DND-41 (cell line): ENCODE measurements around the gene BYSL.
A peak's percentile ranks its signal among the peaks of the same experiment; 100 is the strongest.

ENCODE experiments used
- ATAC-seq: fragments of 200-7000 bp; cut with Tn5 transposase; 3 replicates; pipeline ENCODE4 v1.9.1; 2021; ENCODE audit warnings: low read depth; ENCODE audit not compliant: insufficient read depth
- DNase-seq: peaks from one replicate; pipeline ENCODE4 v3.0.0-alpha.2; 2020
- H2AFZ ChIP-seq: 2 replicates; pipeline ENCODE4 v1.6.0; 2012; ENCODE audit warnings: low read depth, low read length
- H3K27ac ChIP-seq: 2 replicates; pipeline ENCODE4 v1.5.1; 2012; ENCODE audit warnings: low read length, inconsistent platforms
- H3K27me3 ChIP-seq: fragments of 200-600 bp; sonication (generic); 2 replicates; pipeline ENCODE4 v1.6.0; 2012; ENCODE audit warnings: low read length, mild to moderate bottlenecking, inconsistent platforms; ENCODE audit not compliant: insufficient read depth, poor library complexity
- H3K36me3 ChIP-seq: 2 replicates; pipeline ENCODE4 v1.5.1; 2012; ENCODE audit warnings: low read length, inconsistent platforms; ENCODE audit not compliant: insufficient read depth
- H3K4me1 ChIP-seq: 2 replicates; pipeline ENCODE4 v1.5.1; 2012; ENCODE audit warnings: mild to moderate bottlenecking, low read length; ENCODE audit not compliant: insufficient read depth
- H3K4me2 ChIP-seq: 2 replicates; pipeline ENCODE4 v1.6.0; 2012; ENCODE audit warnings: mild to moderate bottlenecking, moderate library complexity, low read length, inconsistent platforms; ENCODE audit not compliant: insufficient read depth
- H3K4me3 ChIP-seq, 2 experiments: fragments of 200-600 bp in 1 of 2; shearing (Covaris generic) in 1 of 2; 2 replicates each; pipeline ENCODE4 v1.5.1; 2012 to 2016; ENCODE audit warnings: inconsistent platforms in 2 of 2, low read length in 2 of 2, mild to moderate bottlenecking in 2 of 2, low read depth in 1 of 2, moderate library complexity in 1 of 2
- H3K79me2 ChIP-seq: 2 replicates; pipeline ENCODE4 v1.6.0; 2012; ENCODE audit warnings: low read length, inconsistent platforms; ENCODE audit not compliant: insufficient read depth
- H3K9ac ChIP-seq: 2 replicates; pipeline ENCODE4 v1.6.0; 2012; ENCODE audit warnings: low read depth, mild to moderate bottlenecking, inconsistent platforms, low read length, moderate library complexity
- H3K9me3 ChIP-seq: 2 replicates; pipeline ENCODE4 v1.5.1; 2012; ENCODE audit warnings: low read length, moderate library complexity, mild to moderate bottlenecking, inconsistent platforms; ENCODE audit not compliant: insufficient read depth, severe bottlenecking
- H4K20me1 ChIP-seq: 2 replicates; pipeline ENCODE4 v1.6.0; 2012; ENCODE audit warnings: low read length; ENCODE audit not compliant: insufficient read depth
- EZH2 ChIP-seq: IDR thresholded peaks from 3 replicates; pipeline ENCODE4 v1.6.1; 2012; ENCODE audit warnings: borderline replicate concordance, low read depth, mild to moderate bottlenecking, moderate library complexity, low read length, inconsistent platforms; ENCODE audit not compliant: severe bottlenecking
- TF ChIP-seq, protein P1 (sequence below): IDR thresholded peaks from 2 replicates; pipeline ENCODE4 v1.5.1; 2012; ENCODE audit warnings: borderline replicate concordance, low read length, moderate library complexity, mild to moderate bottlenecking; ENCODE audit not compliant: poor library complexity, severe bottlenecking; ENCODE audit errors: extremely low read depth

Gene BYSL

DNA sequence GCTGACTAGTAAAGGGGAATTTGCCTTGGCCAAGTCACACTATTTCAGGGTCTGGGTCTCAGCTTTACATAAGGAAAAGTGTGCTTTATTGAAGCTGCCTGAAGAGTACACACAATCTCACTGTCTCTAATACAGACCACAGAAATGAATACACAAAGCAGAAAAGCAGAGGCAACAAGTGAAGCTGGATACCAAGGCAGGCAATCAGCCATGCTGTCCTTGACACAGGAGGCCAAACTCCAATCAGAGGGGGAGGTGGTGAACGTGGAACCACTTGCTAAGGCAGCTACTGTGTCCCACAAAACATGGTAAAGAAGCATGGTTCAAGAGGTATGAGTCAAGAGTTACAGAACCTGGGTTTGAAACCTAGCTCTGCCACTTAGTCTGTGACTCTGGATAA is 42.1 kb downstream of the BYSL start:
- no peak overlapping the region for H3K4me2 ChIP-seq
- H2AFZ ChIP-seq: no peak overlapping the region
- H3K9ac ChIP-seq: no peak overlapping the region
- H3K36me3 ChIP-seq: peaks cover 5% of the 10 kb centered on the region; the same call in 1 of the 2 replicates
- 0 out of 2 replicates have a peak overlapping the region, but pooled peaks have one; percentile 11 for H3K27ac ChIP-seq
- no peaks in the 10 kb centered on the region for H3K4me1 ChIP-seq
- DNase-seq (no peak), ATAC-seq (no peak)
- no peak overlapping the region for H3K4me3 ChIP-seq
- H4K20me1 ChIP-seq: no peaks in the 10 kb centered on the region
- H3K79me2 ChIP-seq: peaks cover 7% of the 10 kb centered on the region; the same call in 1 of the 2 replicates
- H3K27me3 ChIP-seq: no peaks in the 10 kb centered on the region
- H3K9me3 ChIP-seq: no peaks in the 10 kb centered on the region
- TF ChIP-seq, protein P1, sequence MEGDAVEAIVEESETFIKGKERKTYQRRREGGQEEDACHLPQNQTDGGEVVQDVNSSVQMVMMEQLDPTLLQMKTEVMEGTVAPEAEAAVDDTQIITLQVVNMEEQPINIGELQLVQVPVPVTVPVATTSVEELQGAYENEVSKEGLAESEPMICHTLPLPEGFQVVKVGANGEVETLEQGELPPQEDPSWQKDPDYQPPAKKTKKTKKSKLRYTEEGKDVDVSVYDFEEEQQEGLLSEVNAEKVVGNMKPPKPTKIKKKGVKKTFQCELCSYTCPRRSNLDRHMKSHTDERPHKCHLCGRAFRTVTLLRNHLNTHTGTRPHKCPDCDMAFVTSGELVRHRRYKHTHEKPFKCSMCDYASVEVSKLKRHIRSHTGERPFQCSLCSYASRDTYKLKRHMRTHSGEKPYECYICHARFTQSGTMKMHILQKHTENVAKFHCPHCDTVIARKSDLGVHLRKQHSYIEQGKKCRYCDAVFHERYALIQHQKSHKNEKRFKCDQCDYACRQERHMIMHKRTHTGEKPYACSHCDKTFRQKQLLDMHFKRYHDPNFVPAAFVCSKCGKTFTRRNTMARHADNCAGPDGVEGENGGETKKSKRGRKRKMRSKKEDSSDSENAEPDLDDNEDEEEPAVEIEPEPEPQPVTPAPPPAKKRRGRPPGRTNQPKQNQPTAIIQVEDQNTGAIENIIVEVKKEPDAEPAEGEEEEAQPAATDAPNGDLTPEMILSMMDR: no peak
- TF ChIP-seq EZH2: no peak

DNA sequence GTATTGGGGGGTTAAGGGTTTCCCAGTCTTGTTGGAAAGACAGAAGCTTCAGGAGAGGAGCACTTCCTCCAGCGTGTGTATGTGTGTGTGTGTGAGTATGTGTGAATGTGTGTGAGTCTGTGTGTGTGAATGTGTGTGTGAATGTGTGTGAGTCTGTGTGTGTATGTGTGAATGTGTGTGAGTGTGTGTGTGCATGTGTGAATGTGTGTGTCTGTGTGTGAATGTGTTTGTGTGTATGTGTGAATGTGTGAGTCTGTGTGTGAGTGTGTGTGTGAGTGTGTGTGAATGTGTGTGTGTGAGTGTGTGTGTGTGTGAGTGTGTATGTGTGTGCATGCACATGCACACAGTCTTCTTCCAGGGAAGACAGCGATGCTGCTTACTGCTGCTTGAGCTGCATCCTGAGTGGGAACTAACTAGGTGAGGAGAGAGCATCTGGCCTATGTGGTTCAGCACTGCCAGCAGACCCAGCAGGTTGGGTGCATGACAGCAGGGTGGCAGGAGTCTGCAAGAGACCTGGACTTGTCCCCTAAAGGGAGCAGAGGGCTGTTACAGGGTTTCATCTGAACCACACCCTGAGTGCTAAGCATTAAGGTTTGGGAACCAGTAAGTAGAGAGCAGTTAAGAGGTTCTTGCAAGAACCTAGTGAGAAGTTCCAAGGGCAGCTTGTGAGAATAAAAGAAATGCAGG is 43.0 kb downstream of the BYSL start:
- peaks cover 7% of the 10 kb centered on the region; the same call in 1 of the 2 replicates for H3K79me2 ChIP-seq
- no peak overlapping the region; the same call in 1 of the 2 replicates for H3K27ac ChIP-seq
- H3K36me3 ChIP-seq: peaks cover 5% of the 10 kb centered on the region; the same call in 1 of the 2 replicates
- TF ChIP-seq, protein P1: peak; percentile 9
- TF ChIP-seq EZH2: no peak
- H2AFZ ChIP-seq: no peak overlapping the region
- H3K4me1 ChIP-seq: no peaks in the 10 kb centered on the region
- H4K20me1 ChIP-seq: no peaks in the 10 kb centered on the region
- no peak overlapping the region for H3K4me2 ChIP-seq
- no peaks in the 10 kb centered on the region for H3K9me3 ChIP-seq
- no peaks in the 10 kb centered on the region for H3K27me3 ChIP-seq
- peak; percentile 31 for DNase-seq
- H3K9ac ChIP-seq: no peak overlapping the region
- peak; percentile 62 for ATAC-seq
- no peak overlapping the region for H3K4me3 ChIP-seq

DNA sequence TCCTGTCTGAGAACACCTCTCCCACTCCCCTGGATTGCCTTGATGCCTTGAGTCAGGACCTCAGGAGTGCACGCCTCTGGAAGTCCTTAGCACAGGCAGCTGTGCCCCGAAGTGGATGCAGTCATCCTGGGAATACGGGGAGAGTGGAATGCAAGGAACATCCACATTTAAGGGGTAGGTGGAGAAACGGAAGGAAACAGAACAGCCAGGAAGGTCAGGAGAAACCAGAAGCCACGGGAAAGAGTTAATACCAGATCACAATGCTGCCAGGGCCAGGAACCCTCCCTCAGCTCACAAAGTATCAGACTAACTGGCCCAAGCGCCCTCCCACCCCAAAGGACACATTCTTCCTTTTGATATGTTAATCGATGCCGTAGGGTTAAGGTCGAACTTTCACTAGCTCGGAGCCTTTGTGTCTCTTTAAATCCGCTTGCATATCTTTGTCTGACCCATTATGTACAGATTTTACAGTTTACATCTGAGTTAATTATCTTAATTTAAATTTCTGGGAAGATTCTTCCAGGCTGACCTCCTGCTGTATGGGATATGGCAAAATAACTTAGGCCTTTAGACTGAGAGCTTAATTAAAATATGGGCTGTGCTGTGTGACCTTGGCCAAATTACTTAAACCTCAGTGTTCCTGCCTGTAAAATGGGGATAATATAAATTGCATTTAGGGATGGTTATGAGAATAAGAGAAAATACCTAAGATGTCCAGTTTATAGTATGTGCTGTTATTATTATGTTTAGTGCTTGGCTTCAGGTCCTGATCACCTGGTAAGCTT is 44.3 kb downstream of the BYSL start:
- Histone ChIP-seq H4K20me1 (no peaks in the 10 kb centered on the region), H3K4me2 (no peak overlapping the region), H3K9me3 (no peaks in the 10 kb centered on the region), H3K36me3 (peaks cover 5% of the 10 kb centered on the region; the same call in 1 of the 2 replicates), H2AFZ (no peak overlapping the region), H3K27ac (0 out of 2 replicates have a peak overlapping the region, but pooled peaks have one; percentile 22), H3K9ac (no peak overlapping the region), H3K79me2 (peaks cover 8% of the 10 kb centered on the region), H3K27me3 (no peaks in the 10 kb centered on the region), H3K4me3 (no peak overlapping the region), H3K4me1 (peaks cover 5% of the 10 kb centered on the region)
- ATAC-seq: no peak
- no peak for DNase-seq
- TF ChIP-seq EZH2: no peak
- TF ChIP-seq, protein P1: no peak
